ENCODE data around the gene PRDM1. TPM values are rescaled to one million over a fixed set of nuclear protein-coding genes. Genes with fewer than 3 reads are reported as not detected.

PRDM1 gene
- total RNA-seq, 4 donors from 2014 or later = 6.4 to 57.8 (median 14.9) TPM

DNA sequence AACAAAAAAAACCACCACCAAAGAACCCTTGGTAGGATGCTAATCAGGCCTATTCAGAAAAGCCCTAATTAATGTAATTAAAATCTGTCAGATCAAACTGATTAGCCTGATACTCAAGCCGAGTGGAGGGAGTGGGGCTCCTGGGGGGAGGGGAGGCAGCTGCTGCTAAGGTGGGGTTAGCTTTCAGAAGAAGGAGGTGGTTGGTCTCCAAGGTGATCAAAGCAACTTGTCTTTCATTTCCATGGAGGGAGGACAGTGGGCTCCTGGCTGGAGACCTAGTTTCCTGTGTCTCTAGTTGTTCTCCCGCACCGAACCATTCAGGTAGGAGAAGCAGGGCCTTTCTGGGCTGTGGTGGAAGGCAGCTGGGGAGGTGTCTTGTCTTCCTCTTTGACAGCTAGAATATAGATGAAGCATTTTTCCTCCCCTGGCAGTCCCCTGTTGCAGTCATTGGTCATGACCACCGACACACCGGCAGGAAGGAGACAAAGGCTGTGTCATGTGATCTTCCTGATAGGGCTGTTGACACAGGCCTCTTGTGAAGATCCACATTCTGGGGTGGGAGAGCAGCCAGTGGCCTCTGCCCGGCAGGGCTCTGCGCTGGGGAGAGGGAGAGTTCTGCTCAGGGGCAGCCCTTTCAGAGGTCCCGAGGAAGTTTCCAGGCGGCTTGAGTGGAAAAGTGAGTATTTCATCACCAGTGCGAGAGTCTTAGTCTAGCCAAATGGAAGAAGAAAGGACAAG is 39.9 kb upstream of the PRDM1 start:
- no peak for DNase-seq
- no peak overlapping the region for H3K4me3 ChIP-seq
- H3K4me1 ChIP-seq = no peaks in the 10 kb centered on the region
- no peaks in the 10 kb centered on the region for H3K27me3 ChIP-seq
- H3K27ac ChIP-seq = no peak overlapping the region
- no peaks in the 10 kb centered on the region for H3K9me3 ChIP-seq
- TF ChIP-seq POLR2A (IDR thresholded peaks at IDR 0.05) = no peak
- TF ChIP-seq, protein P1, sequence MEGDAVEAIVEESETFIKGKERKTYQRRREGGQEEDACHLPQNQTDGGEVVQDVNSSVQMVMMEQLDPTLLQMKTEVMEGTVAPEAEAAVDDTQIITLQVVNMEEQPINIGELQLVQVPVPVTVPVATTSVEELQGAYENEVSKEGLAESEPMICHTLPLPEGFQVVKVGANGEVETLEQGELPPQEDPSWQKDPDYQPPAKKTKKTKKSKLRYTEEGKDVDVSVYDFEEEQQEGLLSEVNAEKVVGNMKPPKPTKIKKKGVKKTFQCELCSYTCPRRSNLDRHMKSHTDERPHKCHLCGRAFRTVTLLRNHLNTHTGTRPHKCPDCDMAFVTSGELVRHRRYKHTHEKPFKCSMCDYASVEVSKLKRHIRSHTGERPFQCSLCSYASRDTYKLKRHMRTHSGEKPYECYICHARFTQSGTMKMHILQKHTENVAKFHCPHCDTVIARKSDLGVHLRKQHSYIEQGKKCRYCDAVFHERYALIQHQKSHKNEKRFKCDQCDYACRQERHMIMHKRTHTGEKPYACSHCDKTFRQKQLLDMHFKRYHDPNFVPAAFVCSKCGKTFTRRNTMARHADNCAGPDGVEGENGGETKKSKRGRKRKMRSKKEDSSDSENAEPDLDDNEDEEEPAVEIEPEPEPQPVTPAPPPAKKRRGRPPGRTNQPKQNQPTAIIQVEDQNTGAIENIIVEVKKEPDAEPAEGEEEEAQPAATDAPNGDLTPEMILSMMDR (IDR thresholded peaks at IDR 0.05) = no peak
- H3K36me3 ChIP-seq = no peaks in the 10 kb centered on the region

DNA sequence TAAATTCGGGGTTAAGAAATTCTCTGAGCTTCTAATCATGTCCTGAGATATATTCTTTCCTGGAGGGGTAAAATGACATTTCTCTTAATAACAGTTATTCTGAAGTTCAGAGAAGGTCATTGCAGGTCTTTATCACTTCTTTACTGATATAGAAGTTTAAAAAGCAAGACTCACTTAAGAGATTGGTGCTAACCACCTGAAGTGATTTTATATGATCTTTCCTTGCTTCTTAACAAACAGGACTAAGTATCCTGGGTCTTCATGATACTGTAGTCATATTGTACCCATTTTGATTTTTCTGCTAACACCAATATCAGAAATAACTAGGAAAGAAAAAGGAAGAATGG is 39.3 kb upstream of the PRDM1 start:
- Histone ChIP-seq H3K36me3 (no peaks in the 10 kb centered on the region), H3K27ac (no peak overlapping the region), H3K4me3 (no peak overlapping the region), H3K4me1 (no peaks in the 10 kb centered on the region), H3K27me3 (no peaks in the 10 kb centered on the region), H3K9me3 (no peaks in the 10 kb centered on the region)
- TF ChIP-seq POLR2A (IDR thresholded peaks at IDR 0.05) = no peak
- TF ChIP-seq, protein P1 (IDR thresholded peaks at IDR 0.05) = no peak
- no peak for DNase-seq

DNA sequence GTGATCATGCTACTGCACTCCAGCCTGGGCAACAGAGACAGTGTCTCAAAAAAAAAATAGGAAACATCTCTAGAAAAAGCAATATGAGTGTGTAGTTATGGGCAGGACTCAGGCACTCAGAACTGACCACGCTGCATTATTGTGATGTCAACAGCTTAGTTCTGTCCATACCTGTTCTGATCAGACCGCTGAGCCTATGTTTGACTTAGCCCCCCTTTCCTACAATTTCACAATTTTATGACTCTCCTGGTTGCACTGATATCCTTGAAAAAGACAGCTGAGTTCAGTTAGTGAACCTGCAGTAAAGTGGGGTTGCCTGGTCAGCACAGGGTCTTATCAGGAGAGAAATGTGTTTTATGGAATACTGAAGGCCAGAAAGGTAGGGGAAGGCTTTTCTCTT is 37.8 kb upstream of the PRDM1 start:
- Histone ChIP-seq H3K4me3 (no peak overlapping the region), H3K9me3 (no peaks in the 10 kb centered on the region), H3K27me3 (no peaks in the 10 kb centered on the region), H3K36me3 (no peaks in the 10 kb centered on the region), H3K27ac (no peak overlapping the region), H3K4me1 (no peaks in the 10 kb centered on the region)
- no peak for DNase-seq
- TF ChIP-seq, protein P1 (IDR thresholded peaks at IDR 0.05) = no peak
- TF ChIP-seq POLR2A (IDR thresholded peaks at IDR 0.05) = no peak

DNA sequence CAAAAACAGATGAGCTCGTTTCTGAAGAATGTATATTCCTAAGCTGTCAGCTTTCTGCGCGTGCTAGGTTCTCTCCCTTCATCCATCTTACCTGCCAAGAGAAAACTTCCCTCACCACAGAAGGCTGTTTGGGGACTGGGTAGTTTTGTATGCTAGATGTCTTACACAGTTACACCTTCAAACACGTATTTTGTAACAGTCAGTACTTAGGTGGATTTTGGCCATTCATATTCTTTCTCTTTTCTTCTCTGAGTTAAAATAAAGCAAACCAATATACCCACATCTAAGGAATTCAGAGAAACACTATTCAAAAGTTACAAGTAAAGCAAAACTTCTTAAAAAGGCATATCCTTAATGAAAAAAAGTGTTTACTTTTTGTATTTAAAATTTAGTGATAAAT is 35.6 kb upstream of the PRDM1 start:
- TF ChIP-seq POLR2A (IDR thresholded peaks at IDR 0.05) = no peak
- TF ChIP-seq, protein P1 (IDR thresholded peaks at IDR 0.05) = no peak
- H3K4me3 ChIP-seq = no peak overlapping the region

DNA sequence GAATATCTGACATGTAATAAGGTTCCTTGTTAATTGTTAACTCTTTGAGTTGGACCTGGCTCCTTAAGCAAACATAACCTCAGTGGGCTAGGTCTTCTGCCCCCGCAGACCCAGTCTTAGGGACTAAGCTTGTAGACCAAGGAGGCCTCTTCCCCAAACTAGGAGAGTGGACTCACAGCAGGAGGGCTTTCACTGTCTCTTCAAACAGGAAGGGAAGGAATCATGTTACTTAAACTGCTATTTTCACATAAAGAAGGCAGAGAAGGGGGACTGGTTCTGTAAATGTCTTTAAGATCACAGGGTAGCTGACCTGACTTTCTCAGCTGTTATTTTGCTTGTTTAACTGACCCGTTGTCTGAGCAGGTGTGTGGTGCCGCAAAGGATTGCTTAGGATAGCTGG is 34.9 kb upstream of the PRDM1 start:
- Histone ChIP-seq H3K9me3 (no peaks in the 10 kb centered on the region), H3K36me3 (no peaks in the 10 kb centered on the region), H3K27ac (no peak overlapping the region), H3K27me3 (no peaks in the 10 kb centered on the region), H3K4me1 (no peaks in the 10 kb centered on the region), H3K4me3 (no peak overlapping the region)
- TF ChIP-seq POLR2A (IDR thresholded peaks at IDR 0.05) = no peak
- TF ChIP-seq, protein P1 (IDR thresholded peaks at IDR 0.05) = no peak
- no peak for DNase-seq

More for the DNA sequence above, 35.6 kb upstream of the PRDM1 start:
- Histone ChIP-seq H3K36me3 (no peaks in the 10 kb centered on the region), H3K27ac (no peak overlapping the region), H3K9me3 (no peaks in the 10 kb centered on the region), H3K27me3 (no peaks in the 10 kb centered on the region), H3K4me1 (no peaks in the 10 kb centered on the region)
- no peak for DNase-seq

All from Peyer's patch (tissue), 4 donors.